PC-3 (cell line): Measurements from ENCODE around the gene TBC1D9. TPM values are rescaled to one million over a fixed set of nuclear protein-coding genes. Genes with fewer than 3 reads are reported as not detected.
A peak's percentile ranks its signal among the peaks of the same experiment; 100 is the strongest.

Experiments used
- ATAC-seq: fragments of 200-7000 bp; cut with Tn5 transposase; 2 replicates; pipeline ENCODE4 v1.9.1; 2020; ENCODE audit warnings: mild to moderate bottlenecking, moderate library complexity
- BruUV-seq: library from RNA; stranded (reverse); fragments of 400-500 nt; replicated peaks from 2 replicates; lab custom pipeline; 2021; lab: Mats Ljungman, UMichigan
- CTCF ChIA-PET: fragments of 300-600 bp; sonication (Branson Sonifier 250); formaldehyde crosslinking; loops from one replicate; lab custom pipeline; 2022; ENCODE audit warnings: antibody characterized with exemption; lab: Charles Lee
- POLR2A ChIA-PET: fragments of 300-600 bp; sonication (Branson Sonifier 250); formaldehyde crosslinking; loops from one replicate; lab custom pipeline; 2022; ENCODE audit warnings: antibody characterized with exemption; ENCODE audit not compliant: unreplicated experiment; lab: Charles Lee
- DNase-seq: peaks from one replicate; pipeline ENCODE4 v3.0.0-alpha.2; 2015
- H2AFZ ChIP-seq: fragments of 300-600 bp; sonication (generic); 2 replicates; pipeline ENCODE4 v1.6.0; 2016; ENCODE audit warnings: antibody characterized with exemption, low read length
- H3F3A ChIP-seq: fragments of 300-600 bp; sonication (generic); one replicate; pipeline ENCODE4 v1.6.0; 2017; ENCODE audit warnings: antibody characterized with exemption, low read length, control low read depth, mild to moderate bottlenecking; ENCODE audit not compliant: unreplicated experiment
- H3K27ac ChIP-seq: fragments of 300-600 bp; sonication (generic); 2 replicates; pipeline ENCODE4 v1.5.1; 2016; ENCODE audit warnings: mild to moderate bottlenecking, low read length
- H3K27me3 ChIP-seq: fragments of 300-600 bp; sonication (generic); 2 replicates; pipeline ENCODE4 v1.6.1; 2016; ENCODE audit warnings: low read length, mixed read lengths
- H3K36me3 ChIP-seq: fragments of 300-600 bp; sonication (generic); 2 replicates; pipeline ENCODE4 v1.6.1; 2016; ENCODE audit warnings: low read depth, mixed run types, low read length, mixed read lengths
- H3K4me1 ChIP-seq: fragments of 300-600 bp; sonication (generic); 2 replicates; pipeline ENCODE4 v1.5.1; 2016; ENCODE audit warnings: low read length; ENCODE audit not compliant: insufficient read depth
- H3K4me2 ChIP-seq: fragments of 300-600 bp; sonication (generic); 2 replicates; pipeline ENCODE4 v1.6.0; 2016; ENCODE audit warnings: low read length
- H3K4me3 ChIP-seq: fragments of 300-600 bp; sonication (generic); 2 replicates; pipeline ENCODE4 v1.5.1; 2016; ENCODE audit warnings: mild to moderate bottlenecking, low read length, mixed read lengths
- H3K79me2 ChIP-seq: fragments of 300-600 bp; sonication (generic); 2 replicates; pipeline ENCODE4 v1.6.1; 2017; ENCODE audit warnings: low read length, mixed read lengths
- H3K9ac ChIP-seq: fragments of 300-600 bp; sonication (generic); 2 replicates; pipeline ENCODE4 v1.6.0; 2016; ENCODE audit warnings: mild to moderate bottlenecking, low read length
- H3K9me2 ChIP-seq: fragments of 300-600 bp; sonication (generic); replicated peaks from 2 replicates; pipeline ENCODE4 v1.6.1; 2016; ENCODE audit warnings: mixed run types, low read length, mixed read lengths
- H3K9me3 ChIP-seq: fragments of 300-600 bp; sonication (generic); 2 replicates; pipeline ENCODE4 v1.6.1; 2016; ENCODE audit warnings: low read length, mixed read lengths
- H4K20me1 ChIP-seq: fragments of 300-600 bp; sonication (generic); 2 replicates; pipeline ENCODE4 v1.6.1; 2016; ENCODE audit warnings: low read length, mixed read lengths
- EZH2 ChIP-seq: fragments of 300-600 bp; sonication (generic); IDR thresholded peaks from one replicate; pipeline ENCODE4 v1.6.1; 2017; ENCODE audit warnings: antibody characterized with exemption, mild to moderate bottlenecking, low read length; ENCODE audit not compliant: unreplicated experiment
- EZH2phosphoT487 ChIP-seq: fragments of 300-600 bp; sonication (generic); IDR thresholded peaks from 2 replicates; pipeline ENCODE4 v1.6.1; 2018; ENCODE audit warnings: mild to moderate bottlenecking, antibody characterized with exemption, low read length, borderline replicate concordance
- intact Hi-C: fragments of 100-400 bp; cut with micrococcal nuclease; formaldehyde crosslinking; loops from 2 replicates; pipeline ENCODE4 v1.9.0; 2023
- total RNA-seq: library from RNA; depleted of rRNA; stranded (reverse); fragments of >200 nt; gene quantifications from 2 replicates; pipeline ENCODE4 v1.2.3, GENCODE V29; 2014
- TF ChIP-seq, protein P1 (sequence below): fragments of 300-600 bp; sonication (generic); conservative IDR thresholded peaks from 2 replicates; pipeline ENCODE4 v1.5.1; 2017; ENCODE audit warnings: antibody characterized with exemption, low read depth, mild to moderate bottlenecking, low read length

The TBC1D9 gene
- total RNA-seq, 1 experiment from 2014 or later, result 11.2 TPM

DNA sequence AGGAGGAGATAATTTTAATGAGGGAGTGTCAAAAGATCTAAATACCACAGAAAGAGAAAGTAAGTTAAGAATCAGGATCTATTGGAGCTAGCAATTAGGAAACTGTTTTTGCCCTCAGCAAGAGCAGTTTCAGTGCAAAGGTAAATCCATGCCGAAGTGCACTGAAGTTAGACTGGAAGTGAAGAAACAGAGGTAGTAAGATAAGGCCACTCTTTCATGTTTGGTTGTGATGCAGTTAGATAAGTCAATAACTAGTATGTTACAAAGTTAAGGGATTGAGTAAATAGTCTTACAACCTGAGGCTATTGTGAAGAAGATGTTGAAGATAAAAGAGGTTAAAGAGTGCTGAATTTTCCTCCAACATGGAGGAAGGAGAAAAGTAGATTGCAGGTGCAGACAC is 140.7 kb downstream of the TBC1D9 start:
- no peak overlapping the region for H3K9ac ChIP-seq
- DNase-seq (no peak), ATAC-seq (no peak)
- H3K4me2 ChIP-seq, result no peak overlapping the region
- peaks cover 7% of the 10 kb centered on the region; the same call in 1 of the 2 replicates for H3K4me1 ChIP-seq
- H4K20me1 ChIP-seq, result no peaks in the 10 kb centered on the region
- no peaks in the 10 kb centered on the region for H3K9me3 ChIP-seq
- H3K9me2 ChIP-seq, result no peaks in the 10 kb centered on the region
- CTCF ChIA-PET, result no interaction called here
- no peak overlapping the region for H2AFZ ChIP-seq
- no peaks in the 10 kb centered on the region for H3K27me3 ChIP-seq
- H3K36me3 ChIP-seq, result no peaks in the 10 kb centered on the region
- POLR2A ChIA-PET, result no interaction called here
- intact Hi-C loops, result no loop called here
- no peaks in the 10 kb centered on the region for H3K79me2 ChIP-seq
- no TSS peak for BruUV-seq
- TF ChIP-seq EZH2, result no peak
- TF ChIP-seq, protein P1, sequence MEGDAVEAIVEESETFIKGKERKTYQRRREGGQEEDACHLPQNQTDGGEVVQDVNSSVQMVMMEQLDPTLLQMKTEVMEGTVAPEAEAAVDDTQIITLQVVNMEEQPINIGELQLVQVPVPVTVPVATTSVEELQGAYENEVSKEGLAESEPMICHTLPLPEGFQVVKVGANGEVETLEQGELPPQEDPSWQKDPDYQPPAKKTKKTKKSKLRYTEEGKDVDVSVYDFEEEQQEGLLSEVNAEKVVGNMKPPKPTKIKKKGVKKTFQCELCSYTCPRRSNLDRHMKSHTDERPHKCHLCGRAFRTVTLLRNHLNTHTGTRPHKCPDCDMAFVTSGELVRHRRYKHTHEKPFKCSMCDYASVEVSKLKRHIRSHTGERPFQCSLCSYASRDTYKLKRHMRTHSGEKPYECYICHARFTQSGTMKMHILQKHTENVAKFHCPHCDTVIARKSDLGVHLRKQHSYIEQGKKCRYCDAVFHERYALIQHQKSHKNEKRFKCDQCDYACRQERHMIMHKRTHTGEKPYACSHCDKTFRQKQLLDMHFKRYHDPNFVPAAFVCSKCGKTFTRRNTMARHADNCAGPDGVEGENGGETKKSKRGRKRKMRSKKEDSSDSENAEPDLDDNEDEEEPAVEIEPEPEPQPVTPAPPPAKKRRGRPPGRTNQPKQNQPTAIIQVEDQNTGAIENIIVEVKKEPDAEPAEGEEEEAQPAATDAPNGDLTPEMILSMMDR, result no peak
- TF ChIP-seq EZH2phosphoT487, result no peak
- no peak overlapping the region for H3K4me3 ChIP-seq
- no peak overlapping the region for H3K27ac ChIP-seq
- no peaks in the 10 kb centered on the region for H3F3A ChIP-seq

DNA sequence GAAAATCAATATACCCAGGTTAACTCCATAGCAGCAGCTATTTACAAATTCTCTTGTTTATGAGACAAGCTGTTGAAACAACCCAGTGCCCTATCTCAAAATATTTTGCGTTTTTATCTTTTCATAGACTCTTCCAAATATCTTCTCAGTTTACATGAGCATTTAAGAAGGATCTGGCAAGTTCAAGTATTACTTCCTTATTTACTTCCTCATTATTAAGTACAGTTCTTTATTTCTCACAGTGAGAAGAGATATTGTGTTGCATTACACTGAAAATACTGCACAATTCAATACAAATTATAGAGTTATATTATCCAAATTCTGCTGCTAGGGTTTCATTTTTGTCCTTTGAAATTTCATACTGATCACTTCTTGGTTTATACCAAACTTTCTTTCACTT is 143.8 kb downstream of the TBC1D9 start:
- no TSS peak for BruUV-seq
- Histone ChIP-seq H3K9me3 (no peaks in the 10 kb centered on the region), H3F3A (no peaks in the 10 kb centered on the region), H3K27me3 (no peaks in the 10 kb centered on the region), H3K4me2 (no peak overlapping the region), H4K20me1 (no peaks in the 10 kb centered on the region), H3K27ac (no peak overlapping the region), H2AFZ (no peak overlapping the region), H3K9me2 (no peaks in the 10 kb centered on the region), H3K4me1 (peaks cover 7% of the 10 kb centered on the region; the same call in 1 of the 2 replicates), H3K9ac (no peak overlapping the region), H3K4me3 (no peak overlapping the region), H3K36me3 (no peaks in the 10 kb centered on the region), H3K79me2 (no peaks in the 10 kb centered on the region)
- TF ChIP-seq, protein P1, result no peak
- TF ChIP-seq EZH2phosphoT487 (no peak), EZH2 (no peak)
- POLR2A ChIA-PET, result no interaction called here
- ATAC-seq (no peak), DNase-seq (no peak)
- intact Hi-C loops, result loop anchor here (5.0 kb wide), 1 partner anchor 185 kb away; the partner anchor contains the start of gene CLGN
- CTCF ChIA-PET, result no interaction called here

DNA sequence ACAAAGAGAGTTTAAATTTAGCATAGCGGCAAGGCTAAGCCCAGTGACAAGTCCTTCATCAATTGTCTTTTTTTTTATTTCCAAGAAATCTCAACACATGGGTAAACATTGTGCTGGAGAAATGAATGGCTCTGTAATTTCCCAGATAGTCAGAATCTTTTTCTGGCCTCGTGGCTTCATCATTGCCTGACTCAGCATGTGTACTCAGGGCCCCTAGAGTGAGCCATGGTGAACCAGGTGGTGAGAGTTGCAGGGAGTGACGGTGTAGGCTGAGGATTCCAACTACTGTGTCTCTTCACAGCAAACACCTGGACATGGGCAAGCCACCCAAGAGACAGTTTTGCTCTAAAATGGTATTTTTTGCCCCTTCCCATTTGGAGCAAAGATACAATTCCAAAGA is 144.3 kb downstream of the TBC1D9 start:
- no peaks in the 10 kb centered on the region for H4K20me1 ChIP-seq
- BruUV-seq, result no TSS peak
- peak overlapping the region; percentile 43 for H2AFZ ChIP-seq
- no peak overlapping the region for H3K9ac ChIP-seq
- no peaks in the 10 kb centered on the region for H3K27me3 ChIP-seq
- intact Hi-C loops, result loop anchor here (2.0 to 5.0 kb wide), 2 partner anchors 185 to 239 kb away; partner anchors contain the start of gene CLGN
- H3K4me3 ChIP-seq, result no peak overlapping the region
- no peak overlapping the region for H3K27ac ChIP-seq
- H3F3A ChIP-seq, result no peaks in the 10 kb centered on the region
- H3K4me1 ChIP-seq, result peaks cover 7% of the 10 kb centered on the region; the same call in 1 of the 2 replicates
- TF ChIP-seq EZH2phosphoT487 (no peak), EZH2 (no peak)
- TF ChIP-seq, protein P1, result no peak
- peak; percentile 57 for DNase-seq
- no peaks in the 10 kb centered on the region for H3K9me3 ChIP-seq
- H3K9me2 ChIP-seq, result no peaks in the 10 kb centered on the region
- no peaks in the 10 kb centered on the region for H3K79me2 ChIP-seq
- peak; percentile 43; the same call in 1 of the 2 replicates for ATAC-seq
- ChIA-PET POLR2A (no interaction called here), CTCF (no interaction called here)
- H3K36me3 ChIP-seq, result no peaks in the 10 kb centered on the region
- no peak overlapping the region for H3K4me2 ChIP-seq
